Natural killer cell (primary cell): ENCODE data around the gene DUS1L. TPM values are rescaled to one million over a fixed set of nuclear protein-coding genes. Genes with fewer than 3 reads are reported as not detected.

Experiments
- ATAC-seq, 3 donors: fragments of 150-1000 bp in 2 of 3; fragments of 200-7000 bp in 1 of 3; cut with Tn5 transposase; 1 replicate in 1 of 3; 2 replicates in 2 of 3; pipeline ENCODE4 v1.10.0; 2021; ENCODE audit warnings: mild to moderate bottlenecking in 2 of 3, moderate library complexity in 2 of 3
- DNase-seq, 2 donors: peaks; one replicate each; pipeline versions ENCODE4 v3.0.0 to v3.0.0-alpha.2; 2013 to 2021; ENCODE audit warnings: mixed read lengths in 1 of 2
- H3K27ac ChIP-seq: one replicate; pipeline ENCODE4 v1.5.1; 2013; ENCODE audit warnings: mild to moderate bottlenecking, low read length
- H3K27me3 ChIP-seq: one replicate; pipeline ENCODE4 v1.6.1; 2013; ENCODE audit warnings: low read length; ENCODE audit not compliant: control insufficient read depth, insufficient read depth
- H3K36me3 ChIP-seq: one replicate; pipeline ENCODE4 v1.6.1; 2013; ENCODE audit warnings: low read length; ENCODE audit not compliant: control insufficient read depth, insufficient read depth
- H3K4me1 ChIP-seq: one replicate; pipeline ENCODE4 v1.6.1; 2013; ENCODE audit warnings: low read length; ENCODE audit not compliant: control insufficient read depth, insufficient read depth
- H3K4me3 ChIP-seq: one replicate; pipeline ENCODE4 v1.5.1; 2013; ENCODE audit warnings: low read length
- H3K9me3 ChIP-seq: one replicate; pipeline ENCODE4 v1.6.1; 2013; ENCODE audit warnings: low read length; ENCODE audit not compliant: control insufficient read depth, insufficient read depth
- H3K27ac Mint-ChIP-seq, 2 donors: one replicate each; pipeline ENCODE4 v1.8.0; 2022; ENCODE audit warnings: mild to moderate bottlenecking in 2 of 2, mixed read lengths in 2 of 2, moderate library complexity in 1 of 2
- H3K27me3 Mint-ChIP-seq, 2 donors: one replicate each; pipeline ENCODE4 v1.8.0; 2022; ENCODE audit warnings: low read depth in 2 of 2, mixed read lengths in 2 of 2
- H3K36me3 Mint-ChIP-seq: one replicate; pipeline ENCODE4 v1.8.0; 2022; ENCODE audit warnings: mixed read lengths
- H3K4me1 Mint-ChIP-seq, 2 donors: one replicate each; pipeline ENCODE4 v1.8.0; 2022; ENCODE audit warnings: mixed read lengths in 2 of 2
- H3K4me3 Mint-ChIP-seq: one replicate; pipeline ENCODE4 v1.8.0; 2022; ENCODE audit warnings: mild to moderate bottlenecking, moderate library complexity, mixed read lengths
- H3K9me3 Mint-ChIP-seq, 2 donors: one replicate each; pipeline ENCODE4 v1.8.0; 2022; ENCODE audit warnings: mixed read lengths in 2 of 2
- CTCF ChIP-seq: fragments of 200-600 bp; IDR thresholded peaks from one replicate; pipeline ENCODE4 v1.8.0; 2022; ENCODE audit warnings: antibody characterized with exemption
- WGBS: methylation state at CpG from one replicate; pipeline ENCODE4 v1.1.7; 2013; ENCODE audit warnings: missing lambda C conversion rate; ENCODE audit not compliant: insufficient coverage; 5-methylcytosine and 5-hydroxymethylcytosine counted together
- intact Hi-C: fragments of 100-400 bp; cut with micrococcal nuclease; formaldehyde crosslinking; loops from one replicate; pipeline ENCODE4 v1.14.2; 2022
- total RNA-seq, 4 donors: library from RNA; stranded (reverse); fragments of 120-200 nt in 1 of 4; gene quantifications; one replicate each; pipeline versions ENCODE4 v1.2.3 to v1.2.4, GENCODE V29; 2013 to 2022

DUS1L gene
- total RNA-seq, 3 donors from 2014 or later (not counting 1 experiment from before 2014, with no cell fraction given), result 122 to 144 (median 136) TPM

DNA sequence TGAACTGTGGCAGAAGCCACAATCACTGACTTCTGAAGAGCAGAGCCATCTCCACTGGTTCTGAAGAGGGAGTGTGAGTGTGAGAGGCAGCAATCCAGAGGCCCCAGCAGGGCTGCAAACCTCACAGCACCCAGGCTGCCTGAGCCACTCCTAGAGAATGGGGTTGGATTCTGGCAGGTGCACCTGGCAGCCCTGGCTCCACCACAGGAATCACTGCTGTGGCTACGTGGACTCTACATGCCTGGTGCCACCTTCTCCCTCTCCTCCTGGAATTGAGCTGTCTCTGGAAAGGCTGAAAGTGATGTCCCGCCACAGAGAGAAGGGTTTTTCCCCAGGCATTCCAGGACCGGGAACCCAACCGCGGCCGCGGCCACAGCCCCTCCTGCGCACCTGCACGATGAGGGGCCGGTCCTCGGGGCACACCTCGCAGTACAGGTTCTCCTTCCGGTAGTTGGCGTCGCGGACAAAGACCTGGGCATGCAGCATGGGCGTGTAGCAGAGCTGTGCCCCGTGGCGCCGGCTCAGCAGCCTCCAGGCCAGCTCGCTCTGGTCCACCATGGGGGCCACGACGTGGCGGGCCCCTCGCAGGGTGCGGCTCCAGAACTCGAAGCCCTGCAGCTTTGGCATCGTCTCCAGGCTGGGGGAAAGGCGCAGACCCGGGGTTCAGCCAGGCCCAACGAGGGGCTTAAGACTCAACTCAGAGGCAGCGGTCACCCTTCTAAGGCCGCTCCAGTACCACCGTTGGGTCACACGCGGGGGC is 991 bp downstream of the DUS1L start:
- Histone ChIP-seq H3K27ac (peak overlapping the region; percentile 58), H3K4me3 (peak overlapping the region; percentile 63), H3K4me1 (peaks cover 30% of the 10 kb centered on the region), H3K36me3 (peaks cover 18% of the 10 kb centered on the region), H3K9me3 (no peaks in the 10 kb centered on the region), H3K27me3 (no peaks in the 10 kb centered on the region)
- DNase-seq, result no peak
- no peaks in the 10 kb centered on the region for H3K9me3 Mint-ChIP-seq
- peak overlapping the region; percentile 38 to 56 for H3K27ac Mint-ChIP-seq
- TF ChIP-seq CTCF, result no peak
- ATAC-seq, result no peak
- peaks cover 4 to 19% of the 10 kb centered on the region in 2 donors for H3K4me1 Mint-ChIP-seq
- 53% methylated on average over 36 of the region's 36 CpGs for WGBS
- H3K27me3 Mint-ChIP-seq, result no peaks in the 10 kb centered on the region
- intact Hi-C loops, result no loop called here
- no peaks in the 10 kb centered on the region for H3K36me3 Mint-ChIP-seq
- peak overlapping the region; percentile 75 for H3K4me3 Mint-ChIP-seq

DNA sequence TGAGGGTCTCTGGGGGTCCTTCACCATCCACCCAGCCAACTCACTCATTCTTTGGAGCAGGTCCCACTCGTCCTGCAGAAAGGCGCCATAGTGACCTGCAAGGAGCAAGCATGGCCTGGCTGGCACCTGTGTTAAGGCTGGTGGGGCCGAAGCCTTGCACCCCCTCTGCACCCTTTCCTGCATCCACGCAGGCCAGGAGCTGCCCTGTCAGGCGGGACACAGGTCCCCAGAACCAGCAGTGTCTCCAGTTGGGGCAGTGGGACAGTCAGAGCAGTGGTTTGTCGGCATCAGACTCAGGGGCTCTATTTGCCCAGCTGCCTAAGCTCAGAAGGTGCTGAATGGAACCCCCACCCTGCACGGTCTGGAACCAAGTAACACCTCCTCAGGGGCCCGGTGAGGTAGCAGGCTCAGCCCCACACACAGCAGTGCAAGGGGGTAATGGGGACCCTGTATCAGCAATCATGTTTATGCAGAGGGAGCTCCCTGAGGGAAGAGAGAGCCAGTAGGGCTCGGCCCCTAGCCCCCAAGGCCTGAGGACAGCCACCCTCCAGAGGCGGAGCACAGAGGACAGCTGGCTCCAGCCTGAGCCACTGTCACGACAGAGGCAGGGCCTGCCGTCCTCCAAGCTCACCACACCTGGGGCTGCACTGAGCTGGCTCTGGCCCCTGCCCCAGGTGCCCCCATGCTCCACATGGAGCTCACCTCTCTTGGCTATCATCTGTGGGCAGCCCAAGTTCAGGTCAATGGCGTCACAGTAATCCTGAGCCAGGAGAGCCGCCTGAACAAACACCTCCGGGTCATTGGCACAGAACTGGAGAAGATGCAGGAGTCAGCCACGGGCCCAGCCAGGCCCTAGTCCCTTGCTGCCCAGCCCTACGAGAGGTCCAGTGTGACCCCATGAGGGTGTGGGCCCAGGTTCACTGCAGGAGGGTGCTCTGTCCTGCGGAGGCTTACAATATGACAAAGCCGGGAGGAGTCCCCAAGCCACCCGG is 1.9 kb downstream of the DUS1L start:
- Histone ChIP-seq H3K36me3 (peaks cover 22% of the 10 kb centered on the region), H3K27me3 (no peaks in the 10 kb centered on the region), H3K27ac (no peak overlapping the region), H3K4me1 (peaks cover 30% of the 10 kb centered on the region), H3K4me3 (no peak overlapping the region), H3K9me3 (no peaks in the 10 kb centered on the region)
- Mint-ChIP-seq H3K36me3 (no peaks in the 10 kb centered on the region), H3K4me1 (peaks cover 4 to 19% of the 10 kb centered on the region in 2 donors), H3K4me3 (peak overlapping the region; percentile 75), H3K27ac (peak overlapping the region in 1 of 2 donors; percentile 38), H3K27me3 (no peaks in the 10 kb centered on the region), H3K9me3 (no peaks in the 10 kb centered on the region)
- intact Hi-C loops, result no loop called here
- DNase-seq (no peak), ATAC-seq (no peak)
- no peak for TF ChIP-seq CTCF
- 92% methylated on average over 20 of the region's 20 CpGs for WGBS

- Mint-ChIP-seq H3K27ac (no peak overlapping the region), H3K36me3 (no peaks in the 10 kb centered on the region), H3K4me3 (no peak overlapping the region), H3K27me3 (no peaks in the 10 kb centered on the region), H3K4me1 (peaks cover 4 to 19% of the 10 kb centered on the region in 2 donors), H3K9me3 (no peaks in the 10 kb centered on the region)
- no peak for TF ChIP-seq CTCF
- intact Hi-C loops, result no loop called here
- Histone ChIP-seq H3K9me3 (no peaks in the 10 kb centered on the region), H3K4me1 (peaks cover 30% of the 10 kb centered on the region), H3K36me3 (peaks cover 23% of the 10 kb centered on the region), H3K27me3 (no peaks in the 10 kb centered on the region), H3K4me3 (no peak overlapping the region), H3K27ac (no peak overlapping the region)
- ATAC-seq (no peak), DNase-seq (no peak)
- WGBS, result 97% methylated on average over 9 of the region's 9 CpGs
Observed at GRCh38 chr17:82062984-82063368, 2.6 kb downstream of the DUS1L start.
